ENCODE measurements around the gene CYP2A7. TPM values are rescaled to one million over a fixed set of nuclear protein-coding genes. Genes with fewer than 3 reads are reported as not detected.

CYP2A7 gene
- total and polyA plus RNA-seq, 2 of the 8 experiments (the other 6 are each of a cell fraction or from before 2014, with no cell fraction given): 0.23 TPM; not detected in 1

GRCh38 chr19:40921005-40921897 lies 39.2 kb upstream of the CYP2A7 start:
- no peak overlapping the region for H3K4me3 ChIP-seq (ENCODE audit: extremely low read depth in 1 of 4, insufficient read depth in 2 of 4, low read depth in 3 of 4, low read length in 4 of 4)
- H3K27ac ChIP-seq (ENCODE audit: low read depth, low read length): no peak overlapping the region
- no peaks in the 10 kb centered on the region for H4K20me1 ChIP-seq (replicated peaks in 1 of 2; ENCODE audit: control insufficient read depth in 1 of 2, insufficient read depth in 2 of 2, low read length in 2 of 2)
- H3K23ac ChIP-seq (ENCODE audit: insufficient read length): no peak overlapping the region
- no peaks in the 10 kb centered on the region for H3K79me1 ChIP-seq (ENCODE audit: low read depth, low read length)
- H3K27me3 ChIP-seq (replicated peaks in 1 of 4; ENCODE audit: control insufficient read depth in 3 of 4, extremely low read depth in 1 of 4, insufficient read depth in 3 of 4, low read length in 3 of 4): no peaks in the 10 kb centered on the region
- TF ChIP-seq JUN (IDR thresholded peaks at IDR 0.05; ENCODE audit: low read depth, low read length) (no peak), SP4 (IDR thresholded peaks at IDR 0.05; ENCODE audit: low read length) (no peak), CBX5 (IDR thresholded peaks at IDR 0.05; ENCODE audit: low read depth, low read length) (no peak), KDM1A (IDR thresholded peaks at IDR 0.05; ENCODE audit: borderline replicate concordance, low read length) (no peak), POLR2AphosphoS5 (IDR thresholded peaks at IDR 0.05; ENCODE audit: low read depth, low read length) (no peak), RBBP5 (IDR thresholded peaks at IDR 0.05; ENCODE audit: borderline replicate concordance, low read depth, low read length) (no peak), FOSL1 (IDR thresholded peaks at IDR 0.05; ENCODE audit: insufficient read depth, low read depth, low read length) (no peak), USF2 (IDR thresholded peaks at IDR 0.05; ENCODE audit: low read length) (no peak)
- H3K9ac ChIP-seq (replicated peaks in 1 of 4; ENCODE audit: extremely low read depth in 1 of 4, low read depth in 3 of 4, low read length in 3 of 4): no peak overlapping the region
- H2BK20ac ChIP-seq (ENCODE audit: low read length): no peak overlapping the region
- H2BK5ac ChIP-seq (ENCODE audit: low read depth, low read length): no peak overlapping the region
- H2BK12ac ChIP-seq (ENCODE audit: low read depth, low read length): no peak overlapping the region
- no peak overlapping the region for H4K91ac ChIP-seq (replicated peaks; ENCODE audit: insufficient read length, low read length)
- no peak overlapping the region for H3K56ac ChIP-seq (replicated peaks; ENCODE audit: insufficient read length, low read depth, low read length)
- H3K14ac ChIP-seq (ENCODE audit: insufficient read length): no peak overlapping the region
- FAIRE-seq (no peak), DNase-seq (ENCODE audit: low read depth in 1 of 2, low spot score in 2 of 2) (no peak)
- no peaks in the 10 kb centered on the region for H3K36me3 ChIP-seq (ENCODE audit: control insufficient read depth in 2 of 4, insufficient read depth in 4 of 4, low read length in 3 of 4)
- H2BK15ac ChIP-seq (ENCODE audit: low read length): no peak overlapping the region
- no peaks in the 10 kb centered on the region for H3K4me1 ChIP-seq (replicated peaks in 1 of 4; ENCODE audit: control insufficient read depth in 3 of 4, insufficient read depth in 4 of 4, low read length in 3 of 4)
- H3K4me2 ChIP-seq (ENCODE audit: insufficient read depth in 1 of 2, low read depth in 2 of 2, low read length in 2 of 2): no peak overlapping the region
- no peaks in the 10 kb centered on the region for H3K79me2 ChIP-seq (ENCODE audit: control insufficient read depth in 1 of 2, insufficient read depth in 2 of 2, low read length in 2 of 2)
- H2AFZ ChIP-seq (ENCODE audit: low read length): no peak overlapping the region
- no peak overlapping the region for H3K18ac ChIP-seq (ENCODE audit: extremely low read depth, low read length)
- 91% methylated on average over 9 of the region's 9 CpGs; no CpG with 5 or more reads in 1 of the 2 experiments for WGBS, 2 experiments (ENCODE audit: extremely low coverage in 1 of 2, insufficient coverage in 1 of 2, insufficient read length in 1 of 2, insufficient replicate concordance in 2 of 2, low coverage in 1 of 2, low lambda C conversion rate in 2 of 2, missing lambda C conversion rate in 1 of 2)
- H4K5ac ChIP-seq (ENCODE audit: insufficient read length, low read depth, low read length): no peak overlapping the region
- H2AK5ac ChIP-seq (ENCODE audit: low read depth, low read length): no peak overlapping the region
- no peak overlapping the region for H4K8ac ChIP-seq (ENCODE audit: extremely low read depth, insufficient read depth, low read length)
- no peaks in the 10 kb centered on the region for H3K23me2 ChIP-seq (ENCODE audit: low read depth, low read length)
- ChIA-PET CTCF (ENCODE audit: partially characterized antibody) (no interaction called here), POLR2A (ENCODE audit: partially characterized antibody) (no interaction called here)
- no peak overlapping the region for H3K4ac ChIP-seq (replicated peaks; ENCODE audit: insufficient read length, low read depth, low read length)
- H3K9me3 ChIP-seq (ENCODE audit: insufficient read depth in 2 of 2, low read depth in 1 of 2, low read length in 1 of 2): peaks cover 0 to 3% of the 10 kb centered on the region in 2 experiments; a peak in 1 of 4 replicates
- H2BK120ac ChIP-seq (replicated peaks; ENCODE audit: low read depth, low read length): no peak overlapping the region
